DOHH2 (cell line): ENCODE data around the gene TMEM92.

Experiments used
- EZH2phosphoT487 ChIP-seq: fragments of 200-600 bp; sonication (generic); IDR thresholded peaks from 2 replicates; pipeline ENCODE4 v1.6.1; 2017; ENCODE audit warnings: borderline replicate concordance, mild to moderate bottlenecking, antibody characterized with exemption, low read length, moderate library complexity, mixed read lengths
- TF ChIP-seq, protein P1 (sequence below): fragments of 200-600 bp; sonication (generic); IDR thresholded peaks from one replicate; pipeline ENCODE4 v1.5.1; 2014; ENCODE audit warnings: antibody characterized with exemption, mild to moderate bottlenecking, low read depth, low read length; ENCODE audit not compliant: poor library complexity, severe bottlenecking

DNA sequence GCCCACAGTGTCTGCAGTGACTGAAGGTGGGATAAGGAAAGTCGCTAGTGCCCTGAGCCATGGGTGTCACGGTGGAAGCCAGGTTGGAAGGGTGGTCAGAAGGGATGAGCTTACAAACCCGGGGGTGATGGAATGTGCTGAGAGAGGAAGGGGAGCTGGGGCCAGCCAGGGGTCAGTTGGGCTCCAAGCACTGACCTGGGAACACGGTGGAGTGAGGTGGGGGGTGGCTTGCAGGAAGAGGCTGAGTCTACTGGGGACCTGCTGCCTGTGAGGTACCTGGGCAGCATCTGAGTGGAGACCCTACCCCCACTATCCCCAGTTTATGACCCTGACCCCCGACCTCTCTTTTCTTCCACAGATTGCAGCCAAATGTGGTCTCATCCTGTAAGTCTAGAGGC is 3.1 kb downstream of the TMEM92 start:
- TF ChIP-seq EZH2phosphoT487 = no peak
- TF ChIP-seq, protein P1, sequence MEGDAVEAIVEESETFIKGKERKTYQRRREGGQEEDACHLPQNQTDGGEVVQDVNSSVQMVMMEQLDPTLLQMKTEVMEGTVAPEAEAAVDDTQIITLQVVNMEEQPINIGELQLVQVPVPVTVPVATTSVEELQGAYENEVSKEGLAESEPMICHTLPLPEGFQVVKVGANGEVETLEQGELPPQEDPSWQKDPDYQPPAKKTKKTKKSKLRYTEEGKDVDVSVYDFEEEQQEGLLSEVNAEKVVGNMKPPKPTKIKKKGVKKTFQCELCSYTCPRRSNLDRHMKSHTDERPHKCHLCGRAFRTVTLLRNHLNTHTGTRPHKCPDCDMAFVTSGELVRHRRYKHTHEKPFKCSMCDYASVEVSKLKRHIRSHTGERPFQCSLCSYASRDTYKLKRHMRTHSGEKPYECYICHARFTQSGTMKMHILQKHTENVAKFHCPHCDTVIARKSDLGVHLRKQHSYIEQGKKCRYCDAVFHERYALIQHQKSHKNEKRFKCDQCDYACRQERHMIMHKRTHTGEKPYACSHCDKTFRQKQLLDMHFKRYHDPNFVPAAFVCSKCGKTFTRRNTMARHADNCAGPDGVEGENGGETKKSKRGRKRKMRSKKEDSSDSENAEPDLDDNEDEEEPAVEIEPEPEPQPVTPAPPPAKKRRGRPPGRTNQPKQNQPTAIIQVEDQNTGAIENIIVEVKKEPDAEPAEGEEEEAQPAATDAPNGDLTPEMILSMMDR = no peak
